IPS DF 6.9 (cell line): ENCODE data around the gene TMEM269.

Experiments used
- DNase-seq: peaks from one replicate; pipeline ENCODE4 v3.0.0-alpha.2; 2013; ENCODE audit warnings: low read depth, low spot score
- H3K27ac ChIP-seq: one replicate; pipeline ENCODE4 v1.5.1; 2013; ENCODE audit warnings: low read length, control low read depth
- H3K27me3 ChIP-seq: 2 replicates; pipeline ENCODE4 v1.6.1; 2013; ENCODE audit warnings: mild to moderate bottlenecking, low read length; ENCODE audit not compliant: control insufficient read depth, insufficient read depth
- H3K36me3 ChIP-seq: 2 replicates; pipeline ENCODE4 v1.6.1; 2013; ENCODE audit warnings: low read length; ENCODE audit not compliant: control insufficient read depth, insufficient read depth
- H3K4me1 ChIP-seq: 2 replicates; pipeline ENCODE4 v1.6.1; 2013; ENCODE audit warnings: low read length; ENCODE audit not compliant: control insufficient read depth, insufficient read depth
- H3K4me3 ChIP-seq: 2 replicates; pipeline ENCODE4 v1.5.1; 2013; ENCODE audit warnings: mild to moderate bottlenecking, low read length
- H3K9me3 ChIP-seq: 2 replicates; pipeline ENCODE4 v1.6.1; 2013; ENCODE audit warnings: low read length, inconsistent platforms; ENCODE audit not compliant: control insufficient read depth, insufficient read depth
- WGBS: extraction: QIAGEN DNeasy Blood & Tissue Kit; methylation state at CpG from one replicate; pipeline ENCODE4 v1.1.7; 2013; ENCODE audit warnings: mixed read lengths, missing lambda C conversion rate; ENCODE audit not compliant: insufficient read length, insufficient coverage; 5-methylcytosine and 5-hydroxymethylcytosine counted together

Gene TMEM269

GRCh38 chr1:42822800-42823392 is 38.1 kb downstream of the TMEM269 start:
- Histone ChIP-seq H3K4me3 (no peak overlapping the region), H3K36me3 (no peaks in the 10 kb centered on the region), H3K9me3 (no peaks in the 10 kb centered on the region), H3K4me1 (no peaks in the 10 kb centered on the region; the same call in 1 of the 2 replicates), H3K27me3 (no peaks in the 10 kb centered on the region), H3K27ac (no peak overlapping the region)
- DNase-seq, result no peak
- WGBS, result no CpG with 5 or more reads among the region's 2 CpGs

- WGBS, result no CpG with 5 or more reads among the region's 4 CpGs
These were observed 39.8 kb downstream of the TMEM269 start for GRCh38 chr1:42824481-42825035.

GRCh38 chr1:42825036-42825851 is 40.5 kb downstream of the TMEM269 start:
- Histone ChIP-seq H3K27ac (no peak overlapping the region), H3K4me3 (no peak overlapping the region), H3K4me1 (no peaks in the 10 kb centered on the region; the same call in 1 of the 2 replicates), H3K9me3 (no peaks in the 10 kb centered on the region), H3K27me3 (no peaks in the 10 kb centered on the region), H3K36me3 (no peaks in the 10 kb centered on the region)
- WGBS, result 100% methylated on average over 1 of the region's 10 CpGs
- no peak for DNase-seq

More at GRCh38 chr1:42824481-42825035, 39.8 kb downstream of the TMEM269 start:
- Histone ChIP-seq H3K4me3 (no peak overlapping the region), H3K4me1 (no peaks in the 10 kb centered on the region; the same call in 1 of the 2 replicates), H3K36me3 (no peaks in the 10 kb centered on the region), H3K9me3 (no peaks in the 10 kb centered on the region), H3K27me3 (no peaks in the 10 kb centered on the region), H3K27ac (no peak overlapping the region)
- DNase-seq, result no peak

GRCh38 chr1:42830631-42831030 is 45.8 kb downstream of the TMEM269 start:
- no CpG with 5 or more reads among the region's 17 CpGs for WGBS
- no peak for DNase-seq
- Histone ChIP-seq H3K27me3 (no peaks in the 10 kb centered on the region), H3K9me3 (no peaks in the 10 kb centered on the region), H3K4me3 (no peak overlapping the region), H3K4me1 (no peaks in the 10 kb centered on the region), H3K36me3 (no peaks in the 10 kb centered on the region), H3K27ac (no peak overlapping the region)

- H3K27me3 ChIP-seq, result no peaks in the 10 kb centered on the region
- no peak overlapping the region for H3K4me3 ChIP-seq
- H3K27ac ChIP-seq, result no peak overlapping the region
- H3K36me3 ChIP-seq, result no peaks in the 10 kb centered on the region
- DNase-seq, result no peak
- H3K9me3 ChIP-seq, result no peaks in the 10 kb centered on the region
- H3K4me1 ChIP-seq, result no peaks in the 10 kb centered on the region
These were observed 46.5 kb downstream of the TMEM269 start for GRCh38 chr1:42831273-42831672.

- Histone ChIP-seq H3K27me3 (no peaks in the 10 kb centered on the region), H3K4me3 (no peak overlapping the region), H3K9me3 (no peaks in the 10 kb centered on the region), H3K4me1 (no peaks in the 10 kb centered on the region), H3K36me3 (no peaks in the 10 kb centered on the region), H3K27ac (no peak overlapping the region)
- WGBS, result no CpG with 5 or more reads among the region's 3 CpGs
- no peak for DNase-seq
These were observed 48.0 kb downstream of the TMEM269 start for GRCh38 chr1:42832641-42833240.

GRCh38 chr1:42833981-42834380 is 49.2 kb downstream of the TMEM269 start:
- Histone ChIP-seq H3K4me1 (no peaks in the 10 kb centered on the region), H3K36me3 (no peaks in the 10 kb centered on the region), H3K9me3 (no peaks in the 10 kb centered on the region), H3K27ac (no peak overlapping the region), H3K4me3 (no peak overlapping the region), H3K27me3 (no peaks in the 10 kb centered on the region)
- no peak for DNase-seq
- no CpG with 5 or more reads among the region's 4 CpGs for WGBS

- Histone ChIP-seq H3K4me1 (no peaks in the 10 kb centered on the region), H3K27ac (no peak overlapping the region), H3K9me3 (no peaks in the 10 kb centered on the region), H3K4me3 (no peak overlapping the region), H3K36me3 (no peaks in the 10 kb centered on the region), H3K27me3 (no peaks in the 10 kb centered on the region)
- WGBS, result no CpG with 5 or more reads among the region's 5 CpGs
- DNase-seq, result no peak
These were observed 50.0 kb downstream of the TMEM269 start for GRCh38 chr1:42834803-42835202.

- no peaks in the 10 kb centered on the region for H3K36me3 ChIP-seq
- H3K27me3 ChIP-seq, result no peaks in the 10 kb centered on the region
- no peaks in the 10 kb centered on the region for H3K4me1 ChIP-seq
- no peak overlapping the region for H3K27ac ChIP-seq
- no peaks in the 10 kb centered on the region for H3K9me3 ChIP-seq
- no peak for DNase-seq
- H3K4me3 ChIP-seq, result no peak overlapping the region
- WGBS, result no CpG with 5 or more reads among the region's 2 CpGs
These were observed 50.6 kb downstream of the TMEM269 start for GRCh38 chr1:42835422-42835821.

- Histone ChIP-seq H3K27ac (no peak overlapping the region), H3K9me3 (no peaks in the 10 kb centered on the region), H3K4me3 (no peak overlapping the region), H3K27me3 (no peaks in the 10 kb centered on the region), H3K36me3 (no peaks in the 10 kb centered on the region), H3K4me1 (no peaks in the 10 kb centered on the region)
- no peak for DNase-seq
- WGBS, result no CpG with 5 or more reads among the region's 3 CpGs
These were observed 52.9 kb downstream of the TMEM269 start for GRCh38 chr1:42837709-42838108.
